HAP-1 (cell line): ENCODE measurements around the gene FGGY.

Experiments
- DNase-seq, 2 experiments: peaks; one replicate each; pipeline ENCODE4 v3.0.0-alpha.2; 2016 to 2020; ENCODE audit warnings: low spot score in 2 of 2
- H3K27me3 ChIP-seq: fragments of 250-450 bp; sonication (Bioruptor Pico); 2 replicates; pipeline ENCODE4 v1.5.1; 2020; ENCODE audit warnings: low read depth, mild to moderate bottlenecking, moderate library complexity
- H3K36me3 ChIP-seq: fragments of 250-450 bp; sonication (Bioruptor Pico); replicated peaks from 2 replicates; pipeline ENCODE4 v1.5.1; 2020; ENCODE audit warnings: mild to moderate bottlenecking
- H3K4me1 ChIP-seq: fragments of 250-450 bp; sonication (Bioruptor Pico); 2 replicates; pipeline ENCODE4 v1.5.1; 2020; ENCODE audit warnings: mild to moderate bottlenecking
- H3K4me3 ChIP-seq: fragments of 250-450 bp; sonication (Bioruptor Pico); 2 replicates; pipeline ENCODE4 v1.5.1; 2020; ENCODE audit warnings: mild to moderate bottlenecking, moderate library complexity
- H3K9me3 ChIP-seq: fragments of 250-450 bp; sonication (Bioruptor Pico); 2 replicates; pipeline ENCODE4 v1.5.1; 2020; ENCODE audit warnings: mild to moderate bottlenecking, moderate library complexity
- in situ Hi-C: fragments of 300-500 bp; cut with MboI; formaldehyde crosslinking; loops from 3 replicates; pipeline ENCODE4 v1.14.3; 2020; ENCODE audit warnings: low sequenced_read_pairs, inconsistent platforms, mixed read lengths

FGGY gene

DNA sequence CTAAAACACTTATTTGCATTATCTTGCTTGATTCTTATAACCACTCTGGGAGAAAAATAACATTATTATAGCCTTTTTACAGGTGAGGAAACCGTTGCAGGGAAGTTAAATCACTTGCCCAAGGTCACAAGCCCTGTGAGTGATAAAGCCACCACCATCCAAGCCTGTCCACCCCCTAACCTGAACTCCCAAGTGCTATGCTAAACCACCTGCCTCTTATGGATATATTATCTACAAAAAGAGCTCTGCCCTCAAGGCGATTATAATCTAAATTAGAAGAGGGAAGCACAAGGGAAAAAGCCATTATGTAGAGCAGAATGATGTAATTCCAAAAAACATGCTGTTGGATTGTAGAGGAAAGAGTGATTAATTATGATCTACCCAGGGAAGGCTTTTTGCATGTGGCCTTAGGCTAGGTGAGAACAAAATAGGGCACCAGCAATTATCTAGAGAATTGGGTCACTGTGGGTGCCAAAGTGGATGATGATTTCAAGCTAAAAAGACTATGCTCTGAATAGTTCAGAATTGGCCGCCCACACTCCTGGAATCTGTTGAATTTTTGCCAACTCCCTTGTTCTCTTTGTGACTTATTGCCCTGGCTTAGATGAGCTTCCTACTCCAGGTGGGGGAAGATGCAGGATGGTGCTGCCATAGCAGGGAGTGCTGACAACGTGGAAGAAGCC lies 205.3 kb downstream of the FGGY start:
- H3K27me3 ChIP-seq = no peaks in the 10 kb centered on the region
- in situ Hi-C loops = no loop called here
- no peaks in the 10 kb centered on the region for H3K9me3 ChIP-seq
- H3K36me3 ChIP-seq = no peaks in the 10 kb centered on the region
- no peak overlapping the region for H3K4me3 ChIP-seq
- no peak for DNase-seq
- peaks cover 17% of the 10 kb centered on the region for H3K4me1 ChIP-seq

DNA sequence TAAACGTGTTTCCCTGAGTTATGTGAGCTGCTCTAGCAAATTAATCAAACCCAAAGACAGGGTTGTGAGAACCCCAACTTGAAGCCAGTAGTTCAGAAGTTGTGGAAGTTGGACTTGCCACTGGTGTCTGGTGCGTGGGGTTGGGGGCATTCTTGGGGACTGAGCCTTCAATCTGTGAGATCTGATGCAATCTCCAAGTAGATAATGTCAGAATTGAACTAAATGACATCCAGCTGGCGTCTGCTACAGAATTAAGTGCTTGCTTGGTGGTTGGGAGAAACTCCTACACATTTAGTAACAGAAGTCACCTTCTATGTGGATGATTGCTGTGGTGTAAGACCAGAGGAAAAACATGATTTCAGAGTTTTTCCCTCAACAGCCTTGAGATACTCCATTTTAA lies 207.4 kb downstream of the FGGY start:
- in situ Hi-C loops = no loop called here
- DNase-seq = no peak
- no peak overlapping the region for H3K4me3 ChIP-seq
- no peaks in the 10 kb centered on the region for H3K27me3 ChIP-seq
- H3K9me3 ChIP-seq = no peaks in the 10 kb centered on the region
- H3K36me3 ChIP-seq = no peaks in the 10 kb centered on the region
- peaks cover 17% of the 10 kb centered on the region for H3K4me1 ChIP-seq

DNA sequence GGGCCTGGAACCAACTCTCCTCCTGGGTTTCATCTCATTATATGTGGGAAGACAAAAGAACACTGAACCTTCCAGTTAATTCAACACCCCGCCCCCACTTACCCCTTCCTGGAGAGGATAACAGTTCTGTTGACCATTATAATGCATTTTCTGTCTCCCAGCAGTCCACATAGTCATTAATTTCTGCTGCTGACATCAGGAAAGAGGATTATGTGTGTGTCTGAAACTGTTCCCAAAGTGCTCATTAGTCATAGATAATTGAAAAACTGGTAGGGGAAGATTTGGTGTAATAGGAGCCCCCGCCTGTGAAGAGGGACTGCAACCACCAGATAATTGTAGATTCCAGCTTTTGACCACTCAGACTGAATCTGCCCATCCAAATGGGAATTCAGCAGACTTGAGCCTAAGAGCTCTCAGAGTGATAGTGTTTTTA lies 208.7 kb downstream of the FGGY start:
- in situ Hi-C loops = no loop called here
- H3K27me3 ChIP-seq = no peaks in the 10 kb centered on the region
- DNase-seq = peak; percentile 36 to 62
- peaks cover 11% of the 10 kb centered on the region for H3K4me1 ChIP-seq
- no peak overlapping the region for H3K4me3 ChIP-seq
- no peaks in the 10 kb centered on the region for H3K9me3 ChIP-seq
- no peaks in the 10 kb centered on the region for H3K36me3 ChIP-seq

DNA sequence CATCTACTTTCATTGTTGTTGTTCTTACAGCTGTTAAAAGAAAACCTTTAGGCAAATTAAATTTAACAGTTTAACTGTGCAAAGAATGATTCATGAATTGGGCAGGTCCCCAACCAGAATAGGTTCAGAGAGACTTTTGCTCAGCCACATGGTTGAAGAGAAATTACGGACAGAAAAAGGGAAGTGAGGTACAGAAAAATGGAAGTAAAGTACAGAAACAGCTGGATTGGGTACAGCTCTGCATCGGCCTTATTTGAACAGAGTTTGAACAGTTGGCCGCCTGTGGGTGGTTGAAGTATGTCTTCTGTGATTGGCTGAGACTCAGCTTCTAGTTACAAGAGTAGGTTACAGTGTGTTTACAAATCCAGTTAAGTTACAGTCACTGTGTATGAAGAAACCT lies 210.1 kb downstream of the FGGY start:
- in situ Hi-C loops = no loop called here
- no peaks in the 10 kb centered on the region for H3K27me3 ChIP-seq
- H3K4me1 ChIP-seq = peaks cover 8% of the 10 kb centered on the region; the same call in 1 of the 2 replicates
- DNase-seq = no peak
- H3K4me3 ChIP-seq = no peak overlapping the region
- no peaks in the 10 kb centered on the region for H3K9me3 ChIP-seq
- H3K36me3 ChIP-seq = no peaks in the 10 kb centered on the region

DNA sequence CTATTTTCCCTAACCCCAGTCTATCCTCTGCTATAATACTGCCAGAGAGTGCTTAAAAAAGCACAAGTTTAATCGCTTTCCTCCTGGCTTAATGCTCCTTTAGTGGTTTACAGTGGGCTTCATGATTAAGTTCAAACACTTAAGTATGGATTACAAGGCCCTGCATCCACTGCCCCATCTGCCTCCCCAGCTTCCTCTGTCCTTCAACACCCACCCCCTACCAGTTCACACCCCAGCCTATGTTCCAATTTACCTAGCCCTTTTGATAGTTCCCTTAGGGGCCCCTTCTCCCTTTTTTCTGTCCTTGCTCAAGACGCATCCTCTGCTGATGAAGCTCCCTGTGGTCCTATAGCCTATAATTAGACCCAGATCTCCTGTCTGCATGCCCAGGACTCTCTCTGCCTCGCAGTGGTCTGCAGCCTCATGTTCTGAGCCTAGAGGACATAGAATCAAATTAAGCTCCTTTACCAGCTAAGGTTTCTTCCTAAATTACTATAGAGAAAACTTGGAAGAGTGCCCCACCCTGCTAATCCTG lies 212.5 kb downstream of the FGGY start:
- Histone ChIP-seq H3K9me3 (no peaks in the 10 kb centered on the region), H3K4me3 (no peak overlapping the region), H3K4me1 (peaks cover 8% of the 10 kb centered on the region; the same call in 1 of the 2 replicates), H3K27me3 (no peaks in the 10 kb centered on the region), H3K36me3 (no peaks in the 10 kb centered on the region)
- no peak for DNase-seq
- in situ Hi-C loops = no loop called here

DNA sequence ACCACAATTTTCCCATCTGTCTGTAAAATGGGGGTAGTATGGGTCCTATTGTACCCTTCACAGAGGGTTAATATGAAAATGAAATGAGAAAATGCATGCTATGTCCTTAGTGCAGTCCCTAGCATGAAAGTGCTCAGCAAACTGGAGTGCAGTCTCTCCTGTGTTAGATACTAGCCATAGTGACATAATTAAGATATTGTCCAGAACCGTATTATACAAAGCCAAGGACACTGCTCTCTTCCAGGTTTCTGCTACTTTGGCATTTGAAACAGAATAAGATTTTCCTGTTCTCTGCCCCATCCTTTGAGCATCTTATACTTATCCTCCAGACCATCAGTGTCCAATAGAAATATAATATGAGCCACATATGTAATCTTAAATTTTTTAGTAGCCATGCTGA lies 213.4 kb downstream of the FGGY start:
- DNase-seq = no peak
- Histone ChIP-seq H3K4me3 (no peak overlapping the region), H3K4me1 (peaks cover 8% of the 10 kb centered on the region; the same call in 1 of the 2 replicates), H3K27me3 (no peaks in the 10 kb centered on the region), H3K9me3 (no peaks in the 10 kb centered on the region), H3K36me3 (no peaks in the 10 kb centered on the region)
- in situ Hi-C loops = no loop called here

DNA sequence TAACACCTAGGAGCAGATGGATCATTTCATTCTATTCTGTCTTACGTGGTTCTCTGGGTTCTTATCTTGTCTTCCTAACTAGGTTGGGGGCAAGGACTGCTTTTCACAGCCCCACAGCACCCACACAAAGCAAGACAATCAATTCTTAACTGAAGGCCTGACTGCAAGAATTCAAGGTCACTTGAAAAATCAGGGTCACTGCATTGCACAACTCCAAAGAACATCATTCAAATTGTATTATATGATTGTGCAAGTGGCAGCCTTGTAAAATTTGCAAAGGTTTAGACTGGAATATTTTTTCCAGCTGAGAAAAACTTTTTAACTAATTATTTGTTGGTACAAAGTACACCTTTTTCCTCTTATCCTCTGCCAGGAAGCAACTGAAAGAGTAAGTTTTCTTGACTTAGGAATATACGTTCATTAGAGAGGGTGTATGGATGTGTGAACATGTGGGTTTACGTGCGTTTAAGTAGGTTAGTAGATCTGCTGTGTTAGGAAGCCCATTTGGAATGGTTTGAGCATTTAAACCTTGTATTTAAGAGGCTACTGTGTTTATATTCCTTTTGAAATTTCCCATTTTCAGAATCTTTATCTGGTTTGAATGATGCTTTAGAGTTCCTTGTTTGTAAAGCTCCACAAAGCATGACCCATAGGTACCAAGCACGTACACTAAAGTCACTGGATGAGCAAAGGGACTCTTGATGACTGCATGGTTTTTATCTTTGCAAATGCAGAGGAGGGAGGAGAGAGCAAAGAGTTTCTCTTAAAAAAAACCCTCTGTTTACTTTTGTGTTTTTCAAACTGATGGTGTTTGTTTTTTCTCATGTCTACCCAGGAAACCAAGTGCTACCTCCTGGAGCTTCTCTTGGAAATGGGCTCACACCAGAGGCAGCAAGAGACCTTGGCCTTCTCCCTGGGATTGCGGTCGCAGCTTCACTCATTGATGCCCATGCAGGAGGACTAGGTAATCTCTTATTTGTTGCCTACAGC lies 214.9 kb downstream of the FGGY start:
- Histone ChIP-seq H3K36me3 (no peaks in the 10 kb centered on the region), H3K27me3 (no peaks in the 10 kb centered on the region), H3K9me3 (no peaks in the 10 kb centered on the region), H3K4me3 (no peak overlapping the region), H3K4me1 (no peaks in the 10 kb centered on the region)
- DNase-seq = no peak
- in situ Hi-C loops = no loop called here

DNA sequence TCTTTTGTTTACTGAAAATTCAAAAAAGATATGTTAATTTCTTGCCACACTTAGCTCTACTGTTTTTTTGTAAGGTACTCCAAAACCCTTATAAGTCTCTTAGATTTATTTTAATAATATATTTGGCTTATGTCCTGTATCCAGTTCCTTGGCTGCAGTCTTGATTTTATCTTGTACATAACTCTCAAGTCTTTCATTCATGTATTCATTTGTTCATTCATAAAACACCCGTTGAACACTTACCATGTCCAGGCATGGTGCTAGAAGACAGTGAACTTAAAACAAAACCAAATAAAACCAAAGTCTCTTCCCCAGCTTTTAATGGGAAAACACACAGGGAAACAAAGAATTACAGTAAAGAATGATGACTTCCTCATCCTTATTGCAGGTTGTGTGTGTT lies 215.8 kb downstream of the FGGY start:
- in situ Hi-C loops = no loop called here
- Histone ChIP-seq H3K4me3 (no peak overlapping the region), H3K27me3 (no peaks in the 10 kb centered on the region), H3K9me3 (no peaks in the 10 kb centered on the region), H3K4me1 (no peaks in the 10 kb centered on the region), H3K36me3 (no peaks in the 10 kb centered on the region)
- DNase-seq = no peak

DNA sequence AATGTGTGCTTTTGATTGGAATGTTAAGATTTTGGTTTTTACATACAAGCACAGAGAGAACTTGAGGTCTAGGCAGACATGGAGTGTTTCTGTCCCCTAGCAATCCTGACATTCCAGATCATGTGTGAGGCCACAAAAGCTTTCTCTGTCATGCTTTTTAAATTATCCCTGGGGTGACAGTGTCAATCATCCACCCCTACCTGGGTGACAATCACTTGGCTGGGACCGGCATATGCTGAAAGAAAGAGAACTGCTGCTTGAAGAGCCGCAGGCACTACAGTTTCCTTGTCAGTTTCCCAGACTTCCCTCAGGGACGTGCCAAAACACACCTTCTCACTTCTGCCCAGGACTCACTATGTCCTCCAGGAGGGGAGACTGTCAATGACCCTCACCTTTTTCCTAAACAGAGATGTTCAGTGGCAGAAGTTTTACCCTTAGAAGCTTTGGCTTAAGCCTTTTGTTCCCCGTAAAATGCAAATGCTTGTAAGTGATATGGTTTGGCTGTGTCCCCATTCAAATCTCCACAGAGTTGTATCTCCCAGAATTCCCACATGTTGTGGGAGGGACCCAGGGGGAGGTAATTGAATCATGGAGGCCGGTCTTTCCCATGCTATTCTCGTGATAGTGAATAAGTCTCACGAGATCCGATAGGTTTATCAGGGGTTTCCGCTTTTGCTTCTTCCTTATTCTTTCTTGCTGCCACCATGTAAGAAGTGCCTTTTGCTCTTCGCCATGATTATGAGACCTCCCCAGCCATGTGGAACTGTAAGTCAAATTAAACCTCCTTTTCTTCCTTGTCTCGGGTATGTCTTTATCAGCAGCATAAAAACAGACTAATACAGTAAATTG lies 217.4 kb downstream of the FGGY start:
- Histone ChIP-seq H3K27me3 (no peaks in the 10 kb centered on the region), H3K4me3 (no peak overlapping the region), H3K36me3 (no peaks in the 10 kb centered on the region), H3K4me1 (no peaks in the 10 kb centered on the region), H3K9me3 (no peaks in the 10 kb centered on the region)
- in situ Hi-C loops = no loop called here
- no peak for DNase-seq

DNA sequence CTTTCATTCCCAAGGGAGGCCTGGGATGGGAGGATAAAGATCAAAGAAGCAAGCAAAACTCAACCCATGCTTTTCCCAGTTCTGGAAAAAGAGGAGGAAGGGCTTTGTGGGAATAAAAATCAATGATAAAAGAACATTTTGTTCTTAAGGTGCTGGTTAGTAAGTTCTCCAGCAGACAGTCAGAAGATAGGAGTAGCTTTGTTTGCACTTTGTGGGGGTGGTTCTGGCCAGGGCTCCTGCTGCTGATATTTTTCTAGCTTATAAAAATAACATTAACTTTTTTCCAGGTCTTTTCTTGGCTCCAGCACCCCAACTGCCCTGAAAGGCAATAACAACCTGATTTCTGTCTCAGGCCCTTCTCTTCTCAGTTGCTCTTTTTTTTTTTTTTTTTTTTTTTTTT lies 220.0 kb downstream of the FGGY start:
- Histone ChIP-seq H3K9me3 (no peaks in the 10 kb centered on the region), H3K4me3 (no peak overlapping the region), H3K36me3 (no peaks in the 10 kb centered on the region), H3K4me1 (no peaks in the 10 kb centered on the region), H3K27me3 (no peaks in the 10 kb centered on the region)
- DNase-seq = no peak
- in situ Hi-C loops = no loop called here

DNA sequence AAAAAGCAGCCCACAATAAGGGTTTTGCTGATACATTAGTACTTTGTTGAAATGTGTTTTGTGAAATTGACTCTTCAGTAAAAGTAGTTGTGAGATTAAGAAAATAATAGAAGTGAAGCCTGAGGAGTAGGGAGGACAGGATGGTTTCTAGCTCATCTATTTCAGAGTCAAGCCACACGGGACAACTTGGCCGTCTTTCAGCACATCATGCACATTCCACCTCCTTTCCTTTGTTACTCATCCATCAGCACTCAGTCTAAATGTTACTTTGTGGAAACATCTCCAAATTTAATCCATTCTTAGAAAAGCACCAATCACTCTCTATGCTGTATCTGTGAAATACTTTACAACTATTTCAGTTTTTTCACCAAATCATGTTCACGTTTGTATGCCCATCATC lies 223.3 kb downstream of the FGGY start:
- Histone ChIP-seq H3K4me1 (no peaks in the 10 kb centered on the region), H3K4me3 (no peak overlapping the region), H3K36me3 (no peaks in the 10 kb centered on the region), H3K9me3 (no peaks in the 10 kb centered on the region), H3K27me3 (no peaks in the 10 kb centered on the region)
- no peak for DNase-seq
- in situ Hi-C loops = no loop called here

DNA sequence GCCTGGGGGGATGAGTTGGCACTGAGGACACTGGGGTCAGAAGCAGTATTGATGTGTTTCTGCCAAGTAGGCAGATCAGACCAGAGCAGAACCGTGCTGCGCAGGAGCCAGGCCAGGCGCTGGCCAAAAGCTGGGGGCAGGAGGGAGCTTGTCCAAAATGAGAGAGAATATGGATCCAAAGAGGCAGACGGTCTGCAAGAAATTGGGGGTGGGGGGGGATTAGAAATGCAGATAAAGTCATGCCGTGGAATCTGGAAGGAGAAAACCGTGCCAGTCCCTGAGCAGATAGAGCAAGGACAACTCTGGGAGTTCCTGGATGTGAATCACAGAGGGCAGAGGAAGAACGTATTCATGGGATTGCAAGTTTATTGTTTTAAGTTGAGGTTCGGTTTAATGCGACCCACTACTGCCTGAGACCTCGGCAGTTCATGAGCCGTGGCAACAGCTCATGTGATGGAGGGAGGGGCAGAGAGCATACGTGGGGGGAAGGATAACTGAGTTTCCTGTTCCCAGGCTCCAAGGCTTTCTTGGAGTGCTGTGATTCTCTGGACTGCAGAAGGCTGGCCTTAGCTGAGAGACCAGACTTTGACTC lies 224.0 kb downstream of the FGGY start:
- Histone ChIP-seq H3K4me1 (no peaks in the 10 kb centered on the region), H3K4me3 (no peak overlapping the region), H3K9me3 (no peaks in the 10 kb centered on the region), H3K36me3 (no peaks in the 10 kb centered on the region), H3K27me3 (no peaks in the 10 kb centered on the region)
- in situ Hi-C loops = no loop called here
- no peak for DNase-seq

DNA sequence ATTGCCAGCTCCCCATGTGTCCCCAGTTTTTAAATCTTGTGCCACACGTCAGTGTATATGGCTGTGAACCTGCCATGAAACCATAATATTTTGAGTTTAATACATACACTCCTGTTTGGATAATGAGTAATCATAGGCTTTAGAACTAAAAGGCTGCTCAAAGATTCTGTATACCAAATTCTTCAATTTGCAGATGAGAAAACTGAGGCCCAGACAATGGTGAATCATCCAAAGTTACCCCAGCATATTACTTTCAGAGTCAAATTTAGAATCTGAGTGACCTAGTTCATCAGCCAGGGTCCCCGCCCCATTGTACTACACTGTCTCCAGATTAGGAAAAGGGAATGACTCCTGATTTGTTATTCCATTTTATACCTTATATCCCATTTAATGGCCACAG lies 224.6 kb downstream of the FGGY start:
- no peaks in the 10 kb centered on the region for H3K9me3 ChIP-seq
- in situ Hi-C loops = no loop called here

More for the DNA sequence above, 224.6 kb downstream of the FGGY start:
- Histone ChIP-seq H3K36me3 (no peaks in the 10 kb centered on the region), H3K27me3 (no peaks in the 10 kb centered on the region), H3K4me1 (no peaks in the 10 kb centered on the region), H3K4me3 (no peak overlapping the region)
- DNase-seq = no peak
